Peyer's patch (tissue), 4 donors: ENCODE results near the gene MILR1. TPM values are rescaled to one million over a fixed set of nuclear protein-coding genes. Genes with fewer than 3 reads are reported as not detected.
A peak's percentile ranks its signal among the peaks of the same experiment; 100 is the strongest.
"Not testable (repeated sequence)": the region's sequence is repeated elsewhere in the genome, so short reads cannot be mapped to it uniquely, and the experiment has no call there.

Source experiments
- DNase-seq, 3 donors: peaks; one replicate each; pipeline ENCODE4 v3.0.0-alpha.2; 2017 to 2019
- H3K27ac ChIP-seq, 4 donors: fragments of 200-600 bp; sonication (generic); one replicate each; pipeline ENCODE4 v1.5.1; 2016 to 2019
- H3K27me3 ChIP-seq, 2 donors: fragments of 200-600 bp; sonication (generic); one replicate each; pipeline ENCODE4 v1.5.1; 2019
- H3K36me3 ChIP-seq, 3 donors: fragments of 200-600 bp; sonication (generic); one replicate each; pipeline ENCODE4 v1.5.1; 2016 to 2019
- H3K4me1 ChIP-seq, 4 donors: fragments of 200-600 bp; sonication (generic); one replicate each; pipeline ENCODE4 v1.5.1; 2016 to 2019
- H3K4me3 ChIP-seq, 4 donors: fragments of 200-600 bp; sonication (generic); 1 replicate in 3 of 4; 2 replicates in 1 of 4; pipeline ENCODE4 v1.5.1; 2016 to 2019; ENCODE audit warnings: mild to moderate bottlenecking in 1 of 4
- H3K9me3 ChIP-seq, 4 donors: fragments of 200-600 bp; sonication (generic); one replicate each; pipeline ENCODE4 v1.5.1; 2016 to 2019; ENCODE audit warnings: mild to moderate bottlenecking in 1 of 4
- POLR2A ChIP-seq, 2 donors: fragments of 450-650 bp; IDR thresholded peaks; one replicate each; pipeline ENCODE4 v1.5.1; 2017; ENCODE audit warnings: antibody characterized with exemption in 2 of 2, mild to moderate bottlenecking in 2 of 2, moderate library complexity in 2 of 2
- total RNA-seq, 4 donors: library from RNA; depleted of rRNA; stranded (reverse); fragments of >200 nt; gene quantifications; one replicate each; pipeline ENCODE4 v1.1.0, GENCODE V29; 2016
- TF ChIP-seq, protein P1 (sequence below), 6 experiments: fragments of 450-650 bp in 4 of 6; fragments of 200-600 bp in 2 of 6; sonication (generic) in 1 of 6; IDR thresholded peaks; one replicate each; pipeline ENCODE4 v1.5.1; 2017 to 2019; ENCODE audit warnings: antibody characterized with exemption in 6 of 6, mild to moderate bottlenecking in 3 of 6, moderate library complexity in 1 of 6

Gene MILR1
- total RNA-seq, 4 donors from 2014 or later = 3.3 to 10.7 (median 5.6) TPM; not detected in 1

DNA sequence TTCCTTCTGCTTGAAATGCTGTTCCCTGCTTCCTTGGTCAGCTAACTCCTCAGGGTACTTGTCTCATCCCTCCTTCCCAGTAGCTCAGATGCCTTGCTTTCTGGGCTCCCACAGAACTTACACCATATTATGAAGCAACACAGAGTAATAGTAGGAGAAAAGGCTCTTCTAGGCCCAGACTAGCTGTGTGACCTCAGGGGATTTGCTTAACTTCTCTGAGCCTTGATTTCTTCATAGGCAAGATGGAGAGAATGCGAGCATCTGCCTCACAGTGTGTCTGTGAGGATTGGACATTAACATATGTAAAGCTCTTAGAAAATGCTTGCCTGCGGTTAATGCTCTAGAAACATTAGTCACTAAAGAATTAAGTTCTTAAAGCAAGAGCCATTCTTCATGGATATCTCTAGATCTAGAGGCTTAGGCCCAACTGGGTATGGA lies 36.0 kb upstream of the MILR1 start:
- H3K36me3 ChIP-seq = no peaks in the 10 kb centered on the region
- peaks cover 0 to 9% (median 3%) of the 10 kb centered on the region in 4 donors for H3K4me1 ChIP-seq
- TF ChIP-seq POLR2A (IDR thresholded peaks at IDR 0.05) = no peak
- TF ChIP-seq, protein P1, sequence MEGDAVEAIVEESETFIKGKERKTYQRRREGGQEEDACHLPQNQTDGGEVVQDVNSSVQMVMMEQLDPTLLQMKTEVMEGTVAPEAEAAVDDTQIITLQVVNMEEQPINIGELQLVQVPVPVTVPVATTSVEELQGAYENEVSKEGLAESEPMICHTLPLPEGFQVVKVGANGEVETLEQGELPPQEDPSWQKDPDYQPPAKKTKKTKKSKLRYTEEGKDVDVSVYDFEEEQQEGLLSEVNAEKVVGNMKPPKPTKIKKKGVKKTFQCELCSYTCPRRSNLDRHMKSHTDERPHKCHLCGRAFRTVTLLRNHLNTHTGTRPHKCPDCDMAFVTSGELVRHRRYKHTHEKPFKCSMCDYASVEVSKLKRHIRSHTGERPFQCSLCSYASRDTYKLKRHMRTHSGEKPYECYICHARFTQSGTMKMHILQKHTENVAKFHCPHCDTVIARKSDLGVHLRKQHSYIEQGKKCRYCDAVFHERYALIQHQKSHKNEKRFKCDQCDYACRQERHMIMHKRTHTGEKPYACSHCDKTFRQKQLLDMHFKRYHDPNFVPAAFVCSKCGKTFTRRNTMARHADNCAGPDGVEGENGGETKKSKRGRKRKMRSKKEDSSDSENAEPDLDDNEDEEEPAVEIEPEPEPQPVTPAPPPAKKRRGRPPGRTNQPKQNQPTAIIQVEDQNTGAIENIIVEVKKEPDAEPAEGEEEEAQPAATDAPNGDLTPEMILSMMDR (IDR thresholded peaks at IDR 0.05) = no peak
- H3K27me3 ChIP-seq = no peaks in the 10 kb centered on the region
- no peak for DNase-seq
- H3K9me3 ChIP-seq = no peaks in the 10 kb centered on the region
- peak overlapping the region; percentile 3 to 78 (median 34) for H3K27ac ChIP-seq
- peak overlapping the region in 2 of 4 donors; percentile 2 to 4 for H3K4me3 ChIP-seq

DNA sequence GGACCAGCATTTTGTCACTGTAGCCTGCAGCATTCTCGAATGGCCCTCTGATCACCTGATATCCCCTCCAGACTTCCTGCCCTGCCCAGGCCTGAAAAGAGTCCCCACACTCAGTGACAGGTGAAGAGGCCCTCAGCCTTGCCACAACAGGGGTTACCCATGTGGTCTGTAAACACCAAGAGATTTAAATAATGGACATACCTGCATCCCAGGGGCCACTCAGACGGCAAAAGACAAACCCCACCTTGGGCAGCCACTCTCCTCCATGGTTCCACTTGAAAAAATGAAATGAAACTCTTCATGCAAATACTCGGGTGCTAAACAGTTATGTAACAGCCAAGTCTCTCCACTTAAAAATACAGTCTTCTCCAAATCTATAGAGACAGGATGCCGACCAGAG lies 35.4 kb upstream of the MILR1 start:
- TF ChIP-seq POLR2A (IDR thresholded peaks at IDR 0.05) = no peak
- TF ChIP-seq, protein P1 (IDR thresholded peaks at IDR 0.05) = no peak
- H3K27me3 ChIP-seq = no peaks in the 10 kb centered on the region
- peak in 2 of 3 donors; percentile 69 to 71 for DNase-seq
- H3K9me3 ChIP-seq = no peaks in the 10 kb centered on the region
- H3K36me3 ChIP-seq = no peaks in the 10 kb centered on the region
- H3K4me1 ChIP-seq = peaks cover 0 to 9% (median 3%) of the 10 kb centered on the region in 4 donors
- peak overlapping the region in 3 of 4 donors; percentile 23 to 78 (median 46) for H3K27ac ChIP-seq
- peak overlapping the region in 2 of 4 donors; percentile 2 for H3K4me3 ChIP-seq

GRCh38 chr17:64418506-64419339 lies 30.2 kb upstream of the MILR1 start:
- TF ChIP-seq POLR2A (IDR thresholded peaks at IDR 0.05) = no peak
- TF ChIP-seq, protein P1 (IDR thresholded peaks at IDR 0.05) = peak; percentile 66 to 88 (median 82)
- Histone ChIP-seq H3K36me3 (no peaks in the 10 kb centered on the region), H3K27ac (no peak overlapping the region), H3K4me3 (no peak overlapping the region), H3K4me1 (no peaks in the 10 kb centered on the region), H3K27me3 (no peaks in the 10 kb centered on the region), H3K9me3 (no peaks in the 10 kb centered on the region)
- no peak for DNase-seq

DNA sequence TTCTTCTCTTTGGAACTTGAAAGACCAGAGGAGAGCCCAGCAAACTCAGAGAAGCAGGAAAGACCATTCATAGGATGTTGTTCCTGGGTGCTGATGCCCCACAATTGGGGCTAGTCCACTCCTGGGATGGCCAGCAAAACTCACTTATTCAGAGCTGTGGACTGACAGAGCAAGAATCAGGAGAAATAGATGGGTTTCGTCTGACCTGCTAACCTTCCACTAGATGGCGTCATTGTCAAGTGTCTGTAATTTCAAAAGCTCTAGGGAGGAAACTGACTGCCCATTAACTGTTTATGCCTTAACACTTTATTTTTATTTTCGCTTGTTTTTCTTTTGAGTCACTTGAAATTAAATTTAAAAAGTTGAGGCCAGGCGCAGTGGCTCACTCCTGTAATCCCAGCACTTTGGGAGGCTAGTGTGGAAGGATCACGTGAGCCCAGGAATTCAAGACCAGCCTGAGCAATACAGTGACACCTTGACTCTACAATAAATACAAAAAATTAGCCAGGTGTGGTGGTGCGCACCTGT lies 28.7 kb upstream of the MILR1 start:
- no peak for TF ChIP-seq POLR2A (IDR thresholded peaks at IDR 0.05)
- TF ChIP-seq, protein P1 (IDR thresholded peaks at IDR 0.05) = peak; percentile 76 to 88 (median 82)
- Histone ChIP-seq H3K4me1 (no peaks in the 10 kb centered on the region), H3K9me3 (no peaks in the 10 kb centered on the region), H3K27me3 (no peaks in the 10 kb centered on the region), H3K4me3 (no peak overlapping the region), H3K36me3 (no peaks in the 10 kb centered on the region), H3K27ac (no peak overlapping the region)
- DNase-seq = peak in 1 of 3 donors; percentile 59

DNA sequence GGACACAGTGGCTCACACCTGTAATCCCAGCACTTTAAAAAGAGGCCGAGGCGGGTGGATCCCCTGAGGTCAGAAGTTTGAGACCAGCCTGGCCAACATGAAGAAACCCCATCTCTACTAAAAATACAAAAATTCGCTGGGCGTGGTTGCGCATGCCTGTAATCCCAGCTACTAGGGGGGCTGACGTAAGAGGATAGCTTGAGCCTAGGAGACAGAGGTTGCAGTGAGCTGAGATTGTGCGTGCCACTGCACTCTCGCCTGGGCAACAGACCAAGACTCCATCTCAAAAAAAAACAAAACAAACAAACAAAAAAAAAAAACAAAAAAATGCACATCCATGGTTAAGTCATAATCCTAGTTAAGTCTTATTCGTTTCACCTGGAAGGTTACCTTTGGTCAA lies 26.8 kb upstream of the MILR1 start:
- H3K27me3 ChIP-seq, H3K36me3 ChIP-seq, H3K9me3 ChIP-seq, H3K4me3 ChIP-seq, DNase-seq, H3K27ac ChIP-seq, H3K4me1 ChIP-seq: not testable (repeated sequence)

- Histone ChIP-seq H3K4me3 (no peak overlapping the region), H3K36me3 (no peaks in the 10 kb centered on the region), H3K4me1 (no peaks in the 10 kb centered on the region), H3K9me3 (no peaks in the 10 kb centered on the region), H3K27me3 (no peaks in the 10 kb centered on the region), H3K27ac (no peak overlapping the region)
- no peak for TF ChIP-seq POLR2A (IDR thresholded peaks at IDR 0.05)
- TF ChIP-seq, protein P1 (IDR thresholded peaks at IDR 0.05) = no peak
- no peak for DNase-seq
Measured at GRCh38 chr17:64423881-64424280, 25.0 kb upstream of the MILR1 start.
